K562 (cell line): ENCODE data around the gene CSF1. TPM values are rescaled to one million over a fixed set of nuclear protein-coding genes. Genes with fewer than 3 reads are reported as not detected.

ENCODE experiments used
- ATAC-seq: fragments of 200-7000 bp; cut with Tn5 transposase; 3 replicates; pipeline ENCODE4 v1.9.1; 2020; ENCODE audit warnings: moderate library complexity
- BruUV-seq: library from RNA; stranded (reverse); fragments of 400-500 nt; replicated peaks from 2 replicates; lab custom pipeline; 2021; lab: Mats Ljungman, UMichigan
- CTCF ChIA-PET: fragments of 300-600 bp; formaldehyde crosslinking; extraction: SDS; loops from one replicate; lab custom pipeline; 2021; ENCODE audit warnings: low intra/inter-chr PET ratio; lab: Yijun Ruan, JAX
- POLR2A ChIA-PET: fragments of 300-600, 350-650 bp; sonication (Branson Sonifier 250); formaldehyde crosslinking; extraction: SDS; loops from one replicate; lab custom pipeline; 2021; ENCODE audit warnings: antibody characterized with exemption, inconsistent platforms; lab: Yijun Ruan, JAX
- DNase-seq, 4 experiments: peaks; one replicate each; pipeline versions ENCODE4 v3.0.0 to v3.0.0-alpha.2; 2011 to 2018; ENCODE audit warnings: low spot score in 3 of 4, mixed read lengths in 3 of 4; ENCODE audit errors: extremely low read depth in 1 of 4
- FAIRE-seq: peaks from 2 replicates; lab custom pipeline; 2011; peaks lifted over from hg19 to GRCh38; lab: Jason Lieb, UNC
- H2AFZ ChIP-seq: 2 replicates; pipeline ENCODE4 v1.6.0; 2011; ENCODE audit warnings: low read depth, low read length, control low read depth, inconsistent platforms
- H3K27ac ChIP-seq: fragments of 200-600 bp; 3 replicates; pipeline ENCODE4 v1.8.0; 2011; ENCODE audit warnings: low read depth, mild to moderate bottlenecking, control low read depth, inconsistent platforms, low read length, moderate library complexity, mixed read lengths; ENCODE audit errors: extremely low read depth
- H3K27me3 ChIP-seq, 2 experiments: fragments of 300-600 bp in 1 of 2; 2 replicates in 1 of 2; 3 replicates in 1 of 2; pipeline versions ENCODE4 v1.6.0 to v1.8.0; 2011; ENCODE audit warnings: inconsistent platforms in 2 of 2, low read length in 2 of 2, mild to moderate bottlenecking in 1 of 2, mixed read lengths in 1 of 2, moderate library complexity in 1 of 2; ENCODE audit not compliant: control insufficient read depth in 2 of 2, insufficient read depth in 2 of 2
- H3K36me3 ChIP-seq: fragments of 300-600 bp; 3 replicates; pipeline ENCODE4 v1.8.0; 2011; ENCODE audit warnings: mild to moderate bottlenecking, low read length, inconsistent platforms; ENCODE audit not compliant: control insufficient read depth, insufficient read depth
- H3K4me1 ChIP-seq, 2 experiments: fragments of 200-600 bp in 1 of 2; replicated peaks in 1 of 2; 2 replicates in 1 of 2; 3 replicates in 1 of 2; pipeline versions ENCODE4 v1.5.1 to v1.8.0; 2011; ENCODE audit warnings: inconsistent platforms in 2 of 2, low read length in 2 of 2, mild to moderate bottlenecking in 1 of 2, mixed read lengths in 1 of 2, moderate library complexity in 1 of 2; ENCODE audit not compliant: control insufficient read depth in 2 of 2, insufficient read depth in 2 of 2
- H3K4me2 ChIP-seq: 2 replicates; pipeline ENCODE4 v1.6.1; 2011; ENCODE audit warnings: low read length, control low read depth, inconsistent platforms, mixed read lengths; ENCODE audit not compliant: insufficient read depth
- H3K4me3 ChIP-seq: fragments of 200-600 bp; sonication (generic), shearing (Covaris generic); 2 replicates; pipeline ENCODE4 v1.5.1; 2016; ENCODE audit warnings: control low read depth, inconsistent platforms
- H3K79me2 ChIP-seq: fragments of 200-600 bp; 3 replicates; pipeline ENCODE4 v1.8.0; 2011; ENCODE audit warnings: low read length, inconsistent platforms; ENCODE audit not compliant: control insufficient read depth, insufficient read depth
- H3K9ac ChIP-seq, 2 experiments: 2 replicates each; pipeline versions ENCODE4 v1.6.0 to v1.6.1; 2011; ENCODE audit warnings: low read depth in 2 of 2, low read length in 2 of 2, control low read depth in 1 of 2, inconsistent platforms in 1 of 2, mild to moderate bottlenecking in 1 of 2, mixed read lengths in 1 of 2; ENCODE audit not compliant: insufficient read depth in 1 of 2
- H3K9me1 ChIP-seq: one replicate; pipeline ENCODE4 v1.6.0; 2011; ENCODE audit warnings: inconsistent platforms, mild to moderate bottlenecking, low read length, moderate library complexity; ENCODE audit not compliant: control insufficient read depth, insufficient read depth
- H3K9me3 ChIP-seq: replicated peaks from 2 replicates; pipeline ENCODE4 v1.5.1; 2011; ENCODE audit warnings: low read depth, low read length, inconsistent platforms; ENCODE audit not compliant: control insufficient read depth, insufficient read depth
- H4K20me1 ChIP-seq: replicated peaks from 2 replicates; pipeline ENCODE4 v1.6.1; 2011; ENCODE audit warnings: low read length, inconsistent platforms, mixed read lengths; ENCODE audit not compliant: control insufficient read depth, insufficient read depth
- MCM2 ChIP-seq: fragments of 450-650 bp; IDR thresholded peaks from 2 replicates; pipeline ENCODE4 v1.6.1; 2017; ENCODE audit warnings: low read depth, mild to moderate bottlenecking
- POLR2H ChIP-seq: IDR thresholded peaks from 2 replicates; pipeline ENCODE4 v1.6.1; 2016; ENCODE audit warnings: missing genetic modification characterization, low read depth, mild to moderate bottlenecking, control low read depth, missing compliant biosample characterization, moderate library complexity
- TOE1 ChIP-seq, 2 experiments: fragments of 450-650 bp in 1 of 2; sonication (generic) in 1 of 2; formaldehyde crosslinking in 1 of 2; IDR thresholded peaks; 2 replicates each; pipeline versions ENCODE4 v1.7.1 to v1.8.0; 2016 to 2022; ENCODE audit warnings: borderline replicate concordance in 2 of 2, mild to moderate bottlenecking in 2 of 2, antibody characterized with exemption in 1 of 2, inconsistent platforms in 1 of 2, low read depth in 1 of 2, missing genetic modification reagents in 1 of 2, moderate library complexity in 1 of 2
- TSC22D4 ChIP-seq: fragments of 450-650 bp; IDR thresholded peaks from 2 replicates; pipeline ENCODE4 v1.6.1; 2016; ENCODE audit warnings: missing genetic modification characterization, missing biosample characterization, control low read depth
- XRCC5 ChIP-seq: fragments of 200-400 bp; formaldehyde crosslinking; IDR thresholded peaks from 2 replicates; pipeline ENCODE4 v1.6.1; 2017; ENCODE audit warnings: low read depth, mild to moderate bottlenecking, low read length
- ZFPM2 ChIP-seq: fragments of 250-450 bp; sonication (Bioruptor Pico); IDR thresholded peaks from 2 replicates; pipeline ENCODE4 v1.5.1; 2022; ENCODE audit warnings: mild to moderate bottlenecking
- WGBS: fragments of 100-300 bp; shearing (Covaris generic); methylation state at CpG from one replicate; pipeline ENCODE4 v1.1.6; 2016; ENCODE audit warnings: low coverage, mixed read lengths; ENCODE audit not compliant: insufficient coverage; ENCODE audit errors: missing lambda C conversion rate; 5-methylcytosine and 5-hydroxymethylcytosine counted together
- in situ Hi-C: fragments of 300-500 bp; cut with MboI; formaldehyde crosslinking; loops from 4 replicates; pipeline ENCODE4 v1.15.0; 2018; ENCODE audit warnings: inconsistent platforms, mixed read lengths
- intact Hi-C: fragments of 100-400 bp; cut with micrococcal nuclease; formaldehyde crosslinking; loops from 2 replicates; pipeline ENCODE4 v1.14.2; 2022
- polyA plus RNA-seq, 8 experiments: library from polyadenylated mRNA; depleted of rRNA in 4 of 8; stranded (reverse) in 5 of 8; unstranded in 3 of 8; fragments of >200 nt; fragmentation: Nextera tagmentation in 2 of 8; fragmentation: Illumina TruSeq in 1 of 8; extraction: Ambion mirVana in 2 of 8; extraction: Trizol in 1 of 8; gene quantifications; 2 replicates each; pipeline versions ENCODE4 v1.2.1 to v1.2.3, GENCODE V29; 2011 to 2014; ENCODE audit warnings: inconsistent platforms in 1 of 8, missing spikeins in 1 of 8
- total RNA-seq, 7 experiments: library from RNA; depleted of rRNA in 6 of 7; stranded (reverse); fragments of >200 nt in 6 of 7; fragmentation: Illumina TruSeq in 2 of 7; extraction: Trizol in 2 of 7; gene quantifications; 2 replicates each; pipeline versions ENCODE4 v1.2.1 to v1.2.3, GENCODE V29; 2011 to 2021; ENCODE audit warnings: low replicate concordance in 1 of 7

Gene CSF1
- total and polyA plus RNA-seq, 9 of the 15 experiments (the other 6 are each of a cell fraction or from before 2014, with no cell fraction given): 0.18 to 11.8 (median 2.8) TPM

DNA sequence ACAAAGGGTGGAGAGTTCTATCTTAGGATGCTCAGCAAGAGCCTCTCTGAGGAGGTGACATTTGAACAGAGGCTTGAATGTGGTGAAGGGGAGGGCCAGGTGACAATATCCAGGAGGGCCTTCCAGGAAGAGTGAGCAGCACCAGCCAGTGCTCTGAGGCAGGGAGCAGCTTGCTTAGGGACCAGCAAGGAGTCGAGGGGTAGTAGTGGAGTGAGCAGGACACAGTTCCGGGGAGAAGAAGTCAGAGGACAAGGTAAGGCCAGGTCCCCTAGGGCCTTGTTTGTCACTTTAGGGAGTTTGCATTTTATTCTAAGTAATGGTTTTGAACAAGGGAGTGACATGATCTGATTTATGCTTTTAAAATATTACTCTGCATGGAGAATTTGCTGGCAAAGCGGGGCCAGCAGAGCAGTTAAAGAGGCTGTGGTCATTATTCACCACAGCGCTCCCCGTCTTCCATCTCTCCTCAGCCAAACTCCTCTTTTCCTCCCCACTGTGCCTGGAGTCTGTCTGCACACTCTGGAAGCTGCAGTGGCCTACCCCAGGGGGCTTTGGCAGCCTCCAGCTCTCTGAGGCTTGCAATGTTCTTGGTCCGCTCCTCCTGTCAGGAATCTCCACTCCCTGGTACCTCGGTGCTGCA lies 17.0 kb upstream of the CSF1 start:
- FAIRE-seq: no peak
- POLR2A ChIA-PET: interaction anchor here (0.6 kb wide), 1 partner anchor 674 kb away, joined by 3 read pairs; no protein-coding TSS in a partner anchor
- CTCF ChIA-PET: no interaction called here

More for the DNA sequence above, 17.0 kb upstream of the CSF1 start:
- TF ChIP-seq TSC22D4 (tag) (no peak), TOE1 (IDR thresholded peaks at IDR 0.05; ENCODE audit: borderline replicate concordance) (no peak), TOE1 (CRISPR knock-in tag; IDR thresholded peaks at IDR 0.05; ENCODE audit: borderline replicate concordance, low read depth) (no peak), ZFPM2 (CRISPR knock-in tag) (no peak), MCM2 (no peak), POLR2H (tag) (no peak), XRCC5 (no peak)
- no peak for DNase-seq
- H3K9me3 ChIP-seq: no peaks in the 10 kb centered on the region
- BruUV-seq: no TSS peak
- in situ Hi-C loops (no loop called here), intact Hi-C loops (no loop called here)
- peaks cover 5% of the 10 kb centered on the region for H3K9me1 ChIP-seq
- peaks cover 30 to 68% of the 10 kb centered on the region in 2 experiments for H3K4me1 ChIP-seq
- no peak overlapping the region for H3K4me2 ChIP-seq
- H4K20me1 ChIP-seq: no peaks in the 10 kb centered on the region
- no peak overlapping the region for H2AFZ ChIP-seq
- H3K9ac ChIP-seq: 0 out of 4 replicates have a peak overlapping the region, but pooled peaks of 1 of the 2 experiments have one; percentile 26
- no peak for ATAC-seq
- no peaks in the 10 kb centered on the region for H3K27me3 ChIP-seq
- H3K79me2 ChIP-seq: peaks cover 5% of the 10 kb centered on the region; the same call in 1 of the 3 replicates
- WGBS: 71% methylated on average over 7 of the region's 7 CpGs
- no peak overlapping the region for H3K4me3 ChIP-seq
- no peak overlapping the region for H3K27ac ChIP-seq
- no peaks in the 10 kb centered on the region for H3K36me3 ChIP-seq
